ENCODE results near the gene TMEM14C. TPM values are rescaled to one million over a fixed set of nuclear protein-coding genes. Genes with fewer than 3 reads are reported as not detected.
"Not testable (repeated sequence)": the region's sequence is repeated elsewhere in the genome, so short reads cannot be mapped to it uniquely, and the experiment has no call there.

TMEM14C gene
- total and polyA plus RNA-seq, 4 donors: 52.8 to 173 (median 78.3) TPM

DNA sequence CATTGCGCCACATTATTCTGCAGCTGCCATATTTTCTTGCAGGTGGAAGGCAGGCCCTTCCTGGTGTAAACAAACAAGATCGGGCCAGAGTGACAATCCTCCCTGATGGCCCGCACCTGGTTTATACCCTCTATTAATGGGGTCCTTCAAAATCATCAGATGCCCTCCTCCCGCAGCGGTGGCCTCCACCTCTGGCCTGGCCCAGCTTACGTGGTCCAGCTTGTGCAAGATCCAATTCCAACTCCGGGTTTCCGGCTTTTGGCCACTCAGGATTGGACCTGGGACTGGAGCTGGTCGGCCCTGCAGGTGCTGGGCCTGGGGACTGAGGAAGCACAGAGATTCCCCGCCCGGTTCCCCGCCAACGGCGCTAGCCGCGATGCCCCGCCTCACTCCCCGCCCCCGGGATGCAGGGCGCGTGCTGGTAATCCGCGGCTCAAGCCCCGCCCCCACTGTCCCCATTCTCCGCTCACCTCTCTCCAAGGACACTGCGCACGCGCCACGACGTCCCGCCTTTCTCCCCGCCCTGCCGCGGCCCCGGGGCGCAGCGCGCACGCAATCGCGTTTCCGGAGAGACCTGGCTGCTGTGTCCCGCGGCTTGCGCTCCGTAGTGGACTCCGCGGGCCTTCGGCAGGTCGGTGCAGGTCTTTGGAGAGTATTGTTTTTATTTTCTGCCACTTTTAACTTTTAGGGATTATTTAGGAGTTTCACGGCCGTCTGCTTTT, 24.5 kb downstream of the TMEM14C start, which contains the start of gene TMEM14B:
Gene TMEM14B (plus strand): TSS at position 555 of the 722 bp plus-strand sequence. CDS start 1,441 bp downstream, outside the sequence.
- H3K9me3 ChIP-seq (ENCODE audit: control insufficient read depth in 4 of 4, insufficient read depth in 3 of 4, low read length in 3 of 4): no peaks in the 10 kb centered on the region
- peak; percentile 98 to 99 (median 99) for DNase-seq
- H3K9ac ChIP-seq (ENCODE audit: insufficient read depth in 1 of 2, low read length in 2 of 2): peak within 1 kb of the TSS; percentile 50 to 92
- H3K27ac ChIP-seq (ENCODE audit: low read depth in 1 of 2, low read length in 1 of 2): peak within 1 kb of the TSS; percentile 78 to 91
- WGBS, 2 donors: 1% methylated on average over 45 to 52 of the region's 52 CpGs
- TF ChIP-seq CTCF (IDR thresholded peaks at IDR 0.05; ENCODE audit: control extremely low read depth, extremely low read depth): peak; percentile 12
- peak; percentile 98 for ATAC-seq (ENCODE audit: insufficient read depth, low FRiP score)
- H3K4me3 ChIP-seq: peak within 1 kb of the TSS; percentile 91
- peaks cover 3 to 29% (median 10%) of the 10 kb centered on the region in 5 donors for H3K4me1 ChIP-seq (ENCODE audit: control insufficient read depth in 5 of 5, insufficient read depth in 5 of 5, low read length in 5 of 5)
- peaks cover 0 to 11% (median 6%) of the 10 kb centered on the region in 4 donors for H3K36me3 ChIP-seq (ENCODE audit: control insufficient read depth in 4 of 4, insufficient read depth in 4 of 4, low read length in 4 of 4)
- H3K27me3 ChIP-seq (ENCODE audit: control insufficient read depth in 3 of 3, insufficient read depth in 3 of 3, low read length in 2 of 3): no peaks in the 10 kb centered on the region

DNA sequence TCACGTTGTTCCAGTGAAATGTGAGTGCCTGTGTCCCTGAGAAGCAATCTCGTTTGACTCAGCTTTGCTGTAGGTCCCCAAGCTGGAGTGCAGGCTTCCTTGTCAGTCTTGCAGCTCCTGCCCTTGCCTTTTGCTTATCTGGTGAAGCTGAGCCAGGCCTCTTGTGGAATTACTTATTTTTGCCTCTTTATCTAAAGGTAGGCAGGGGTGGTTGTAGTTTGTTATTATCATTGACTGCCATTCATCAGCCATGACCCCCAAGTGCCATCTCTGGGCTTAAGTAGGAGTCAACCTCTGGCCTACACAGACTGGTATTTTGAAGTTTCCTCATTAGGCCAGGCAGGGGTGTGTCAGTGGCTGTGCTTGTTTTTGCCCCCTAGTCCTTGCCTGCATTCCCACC, 26.9 kb downstream of the TMEM14C start:
- Histone ChIP-seq H3K27ac (ENCODE audit: low read depth in 1 of 2, low read length in 1 of 2) (peak overlapping the region in 1 of 2 donors; percentile 1), H3K4me1 (ENCODE audit: control insufficient read depth in 5 of 5, insufficient read depth in 5 of 5, low read length in 5 of 5) (peaks cover 3 to 29% (median 10%) of the 10 kb centered on the region in 5 donors), H3K9me3 (ENCODE audit: control insufficient read depth in 4 of 4, insufficient read depth in 3 of 4, low read length in 3 of 4) (no peaks in the 10 kb centered on the region), H3K36me3 (ENCODE audit: control insufficient read depth in 4 of 4, insufficient read depth in 4 of 4, low read length in 4 of 4) (peaks cover 8 to 22% (median 15%) of the 10 kb centered on the region in 4 donors), H3K27me3 (ENCODE audit: control insufficient read depth in 3 of 3, insufficient read depth in 3 of 3, low read length in 2 of 3) (no peaks in the 10 kb centered on the region), H3K4me3 (no peak overlapping the region), H3K9ac (ENCODE audit: insufficient read depth in 1 of 2, low read length in 2 of 2) (peak overlapping the region in 1 of 2 donors; percentile 36)
- 58 to 68% methylated on average over 2 of the region's 2 CpGs for WGBS, 2 donors
- no peak for TF ChIP-seq CTCF (IDR thresholded peaks at IDR 0.05; ENCODE audit: control extremely low read depth, extremely low read depth)
- ATAC-seq (ENCODE audit: insufficient read depth, low FRiP score): no peak
- DNase-seq: no peak

GRCh38 chr6:10750568-10750967, 27.7 kb downstream of the TMEM14C start:
- H3K4me3 ChIP-seq; H3K27me3 ChIP-seq (ENCODE audit: control insufficient read depth in 3 of 3, insufficient read depth in 3 of 3, low read length in 2 of 3); H3K9me3 ChIP-seq (ENCODE audit: control insufficient read depth in 4 of 4, insufficient read depth in 3 of 4, low read length in 3 of 4); DNase-seq; H3K27ac ChIP-seq (ENCODE audit: low read depth in 1 of 2, low read length in 1 of 2); H3K9ac ChIP-seq (ENCODE audit: insufficient read depth in 1 of 2, low read length in 2 of 2); ATAC-seq (ENCODE audit: insufficient read depth, low FRiP score): not testable (repeated sequence)
- Histone ChIP-seq H3K36me3 (ENCODE audit: control insufficient read depth in 4 of 4, insufficient read depth in 4 of 4, low read length in 4 of 4) (peaks cover 10 to 27% (median 17%) of the 10 kb centered on the region in 4 donors), H3K4me1 (ENCODE audit: control insufficient read depth in 5 of 5, insufficient read depth in 5 of 5, low read length in 5 of 5) (peaks cover 3 to 29% (median 10%) of the 10 kb centered on the region in 5 donors)
- 79 to 85% methylated on average over 6 of the region's 6 CpGs for WGBS, 2 donors

DNA sequence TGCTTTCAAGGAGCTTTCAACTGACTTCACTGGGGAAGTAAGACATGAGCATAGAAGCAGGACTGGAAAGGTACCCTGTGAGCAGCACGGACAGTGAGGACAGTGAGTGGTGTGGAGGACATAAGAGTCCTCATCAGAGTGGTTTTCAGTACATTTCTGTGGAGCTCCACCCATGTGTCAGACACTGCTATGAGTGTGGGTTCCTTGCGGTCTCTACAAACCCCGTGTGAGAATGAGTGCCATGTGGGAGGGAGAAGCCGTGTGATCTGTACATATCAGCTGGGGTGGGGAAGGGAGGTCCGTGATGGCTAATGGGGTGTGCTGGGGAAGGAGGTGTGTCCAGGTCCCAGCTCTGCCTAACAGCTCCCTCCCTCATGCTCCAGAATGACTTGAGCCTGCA, 28.9 kb downstream of the TMEM14C start:
- H3K27ac ChIP-seq (ENCODE audit: low read depth in 1 of 2, low read length in 1 of 2); DNase-seq; H3K4me3 ChIP-seq; H3K9me3 ChIP-seq (ENCODE audit: control insufficient read depth in 4 of 4, insufficient read depth in 3 of 4, low read length in 3 of 4); H3K9ac ChIP-seq (ENCODE audit: insufficient read depth in 1 of 2, low read length in 2 of 2); ATAC-seq (ENCODE audit: insufficient read depth, low FRiP score); H3K27me3 ChIP-seq (ENCODE audit: control insufficient read depth in 3 of 3, insufficient read depth in 3 of 3, low read length in 2 of 3): not testable (repeated sequence)
- Histone ChIP-seq H3K36me3 (ENCODE audit: control insufficient read depth in 4 of 4, insufficient read depth in 4 of 4, low read length in 4 of 4) (peaks cover 14 to 32% (median 25%) of the 10 kb centered on the region in 4 donors), H3K4me1 (ENCODE audit: control insufficient read depth in 5 of 5, insufficient read depth in 5 of 5, low read length in 5 of 5) (peaks cover 3 to 27% (median 8%) of the 10 kb centered on the region in 5 donors)
- 70 to 83% methylated on average over 5 of the region's 5 CpGs for WGBS, 2 donors

Measured in lung (tissue), 12 donors.